Measurements from ENCODE around the gene PRKD2. TPM values are rescaled to one million over a fixed set of nuclear protein-coding genes. Genes with fewer than 3 reads are reported as not detected.

Gene PRKD2
- total RNA-seq, 1 experiment from 2014 or later, result 100 TPM

- Mint-ChIP-seq H3K27me3 (ENCODE audit: low read depth) (peaks cover 57% of the 10 kb centered on the region), H3K4me1 (peaks cover 11% of the 10 kb centered on the region), H3K9me3 (no peaks in the 10 kb centered on the region), H3K4me3 (no peak overlapping the region), H3K27ac (no peak overlapping the region), H3K36me3 (no peaks in the 10 kb centered on the region)
- ATAC-seq (peak; percentile 42), DNase-seq (ENCODE audit: low spot score) (no peak)
- POLR2A ChIA-PET, result interaction anchor here (0.5 kb wide), 1 partner anchor 423 kb away, joined by 3 read pairs; no protein-coding TSS in a partner anchor
- CTCF ChIA-PET, result interaction anchor here (0.9 to 1.1 kb wide), 6 partner anchors 11 to 623 kb away, joined by 3 to 5 read pairs (median 4); no protein-coding TSS in a partner anchor
- no peak for TF ChIP-seq TEAD1 (CRISPR knock-in tag; IDR thresholded peaks at IDR 0.05)
- TF ChIP-seq ZBTB21 (CRISPR knock-in tag; IDR thresholded peaks at IDR 0.05; ENCODE audit: borderline replicate concordance), result no peak
- no peak for TF ChIP-seq GRHL2 (CRISPR knock-in tag; IDR thresholded peaks at IDR 0.05; ENCODE audit: insufficient replicate concordance, severe bottlenecking)
- peak; percentile 68; the same call in 1 of the 2 replicates for TF ChIP-seq ETV6 (CRISPR knock-in tag; IDR thresholded peaks at IDR 0.05)
- no peak for TF ChIP-seq ESRRA (CRISPR knock-in tag; IDR thresholded peaks at IDR 0.05; ENCODE audit: borderline replicate concordance)
- no peak for TF ChIP-seq JUN (CRISPR knock-in tag; IDR thresholded peaks at IDR 0.05)
- TF ChIP-seq FOXK1 (CRISPR knock-in tag; IDR thresholded peaks at IDR 0.05), result peak; percentile 70; the same call in 1 of the 2 replicates
- no peak for TF ChIP-seq KAT7 (CRISPR knock-in tag; IDR thresholded peaks at IDR 0.05; ENCODE audit: borderline replicate concordance)
- TF ChIP-seq, protein P1, sequence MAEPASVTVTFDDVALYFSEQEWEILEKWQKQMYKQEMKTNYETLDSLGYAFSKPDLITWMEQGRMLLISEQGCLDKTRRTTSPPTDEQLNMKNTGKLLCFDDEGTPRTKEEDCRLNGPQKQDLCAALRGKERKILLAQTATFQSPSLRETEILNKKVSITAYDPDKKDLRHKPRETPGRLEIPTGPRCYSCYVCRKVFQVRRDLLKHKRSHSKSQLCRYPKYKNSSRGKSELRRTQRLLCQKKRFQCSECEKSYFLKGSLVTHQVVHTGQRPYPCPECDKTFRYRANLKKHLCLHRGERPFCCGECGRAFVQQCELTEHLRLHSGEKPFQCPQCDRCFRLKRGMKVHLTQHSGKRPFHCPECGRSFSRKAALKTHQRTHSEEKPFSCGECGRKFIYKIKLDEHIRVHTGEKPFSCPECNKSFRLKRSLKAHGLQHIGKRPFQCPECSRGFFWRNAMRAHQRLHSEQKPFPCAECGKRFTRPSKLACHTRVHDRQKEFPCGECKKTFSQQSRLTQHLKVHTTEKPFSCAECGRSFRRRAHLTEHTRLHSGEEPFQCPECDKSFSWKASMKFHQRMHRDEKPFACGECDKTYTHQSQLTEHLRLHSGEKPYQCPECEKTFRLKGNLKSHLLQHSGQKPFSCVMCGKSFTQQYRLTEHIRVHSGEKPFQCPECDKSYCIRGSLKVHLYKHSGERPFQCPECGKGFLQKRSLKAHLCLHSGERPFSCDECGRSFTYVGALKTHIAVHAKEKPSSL (CRISPR knock-in tag; conservative IDR thresholded peaks at IDR 0.05), result no peak
- TF ChIP-seq, protein P2, sequence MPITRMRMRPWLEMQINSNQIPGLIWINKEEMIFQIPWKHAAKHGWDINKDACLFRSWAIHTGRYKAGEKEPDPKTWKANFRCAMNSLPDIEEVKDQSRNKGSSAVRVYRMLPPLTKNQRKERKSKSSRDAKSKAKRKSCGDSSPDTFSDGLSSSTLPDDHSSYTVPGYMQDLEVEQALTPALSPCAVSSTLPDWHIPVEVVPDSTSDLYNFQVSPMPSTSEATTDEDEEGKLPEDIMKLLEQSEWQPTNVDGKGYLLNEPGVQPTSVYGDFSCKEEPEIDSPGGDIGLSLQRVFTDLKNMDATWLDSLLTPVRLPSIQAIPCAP (CRISPR knock-in tag; IDR thresholded peaks at IDR 0.05), result no peak
- TF ChIP-seq ZNF416 (CRISPR knock-in tag; IDR thresholded peaks at IDR 0.05), result no peak
- TF ChIP-seq TEAD4 (CRISPR knock-in tag; IDR thresholded peaks at IDR 0.05), result no peak
- no peak for TF ChIP-seq TP53 (CRISPR knock-in tag; IDR thresholded peaks at IDR 0.05)
- TF ChIP-seq NFATC4 (CRISPR knock-in tag; IDR thresholded peaks at IDR 0.05), result no peak
- TF ChIP-seq, protein P3, sequence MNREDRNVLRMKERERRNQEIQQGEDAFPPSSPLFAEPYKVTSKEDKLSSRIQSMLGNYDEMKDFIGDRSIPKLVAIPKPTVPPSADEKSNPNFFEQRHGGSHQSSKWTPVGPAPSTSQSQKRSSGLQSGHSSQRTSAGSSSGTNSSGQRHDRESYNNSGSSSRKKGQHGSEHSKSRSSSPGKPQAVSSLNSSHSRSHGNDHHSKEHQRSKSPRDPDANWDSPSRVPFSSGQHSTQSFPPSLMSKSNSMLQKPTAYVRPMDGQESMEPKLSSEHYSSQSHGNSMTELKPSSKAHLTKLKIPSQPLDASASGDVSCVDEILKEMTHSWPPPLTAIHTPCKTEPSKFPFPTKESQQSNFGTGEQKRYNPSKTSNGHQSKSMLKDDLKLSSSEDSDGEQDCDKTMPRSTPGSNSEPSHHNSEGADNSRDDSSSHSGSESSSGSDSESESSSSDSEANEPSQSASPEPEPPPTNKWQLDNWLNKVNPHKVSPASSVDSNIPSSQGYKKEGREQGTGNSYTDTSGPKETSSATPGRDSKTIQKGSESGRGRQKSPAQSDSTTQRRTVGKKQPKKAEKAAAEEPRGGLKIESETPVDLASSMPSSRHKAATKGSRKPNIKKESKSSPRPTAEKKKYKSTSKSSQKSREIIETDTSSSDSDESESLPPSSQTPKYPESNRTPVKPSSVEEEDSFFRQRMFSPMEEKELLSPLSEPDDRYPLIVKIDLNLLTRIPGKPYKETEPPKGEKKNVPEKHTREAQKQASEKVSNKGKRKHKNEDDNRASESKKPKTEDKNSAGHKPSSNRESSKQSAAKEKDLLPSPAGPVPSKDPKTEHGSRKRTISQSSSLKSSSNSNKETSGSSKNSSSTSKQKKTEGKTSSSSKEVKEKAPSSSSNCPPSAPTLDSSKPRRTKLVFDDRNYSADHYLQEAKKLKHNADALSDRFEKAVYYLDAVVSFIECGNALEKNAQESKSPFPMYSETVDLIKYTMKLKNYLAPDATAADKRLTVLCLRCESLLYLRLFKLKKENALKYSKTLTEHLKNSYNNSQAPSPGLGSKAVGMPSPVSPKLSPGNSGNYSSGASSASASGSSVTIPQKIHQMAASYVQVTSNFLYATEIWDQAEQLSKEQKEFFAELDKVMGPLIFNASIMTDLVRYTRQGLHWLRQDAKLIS (CRISPR knock-in tag; IDR thresholded peaks at IDR 0.05; ENCODE audit: borderline replicate concordance), result no peak
- no peak for TF ChIP-seq RELA (CRISPR knock-in tag; IDR thresholded peaks at IDR 0.05; ENCODE audit: borderline replicate concordance)
- TF ChIP-seq PREB (CRISPR knock-in tag; IDR thresholded peaks at IDR 0.05; ENCODE audit: borderline replicate concordance), result no peak
- TF ChIP-seq ZNF232 (CRISPR knock-in tag; IDR thresholded peaks at IDR 0.05), result no peak
- TF ChIP-seq, protein P4, sequence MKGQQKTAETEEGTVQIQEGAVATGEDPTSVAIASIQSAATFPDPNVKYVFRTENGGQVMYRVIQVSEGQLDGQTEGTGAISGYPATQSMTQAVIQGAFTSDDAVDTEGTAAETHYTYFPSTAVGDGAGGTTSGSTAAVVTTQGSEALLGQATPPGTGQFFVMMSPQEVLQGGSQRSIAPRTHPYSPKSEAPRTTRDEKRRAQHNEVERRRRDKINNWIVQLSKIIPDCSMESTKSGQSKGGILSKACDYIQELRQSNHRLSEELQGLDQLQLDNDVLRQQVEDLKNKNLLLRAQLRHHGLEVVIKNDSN (CRISPR knock-in tag; IDR thresholded peaks at IDR 0.05), result no peak
- TF ChIP-seq TCF7 (CRISPR knock-in tag; IDR thresholded peaks at IDR 0.05; ENCODE audit: low read depth), result no peak
- TF ChIP-seq SP1 (CRISPR knock-in tag; conservative IDR thresholded peaks at IDR 0.05), result peak; percentile 52; the same call in 1 of the 2 replicates
- no peak for TF ChIP-seq CREB1 (CRISPR knock-in tag; IDR thresholded peaks at IDR 0.05)
- TF ChIP-seq MXD4 (CRISPR knock-in tag; IDR thresholded peaks at IDR 0.05; ENCODE audit: borderline replicate concordance), result no peak
- TF ChIP-seq ZNF423 (CRISPR knock-in tag; IDR thresholded peaks at IDR 0.05), result no peak
- peak; percentile 68; the same call in 1 of the 2 replicates for TF ChIP-seq FOXP1 (CRISPR knock-in tag; IDR thresholded peaks at IDR 0.05; ENCODE audit: borderline replicate concordance)
- TF ChIP-seq IRF2 (CRISPR knock-in tag; IDR thresholded peaks at IDR 0.05; ENCODE audit: borderline replicate concordance, low read depth), result no peak
- TF ChIP-seq RORB (CRISPR knock-in tag; IDR thresholded peaks at IDR 0.05), result no peak
Measured at GRCh38 chr19:46639358-46640182, 77.3 kb downstream of the PRKD2 start.
